K562 (cell line): ENCODE measurements around the gene OLFM3. TPM values are rescaled to one million over a fixed set of nuclear protein-coding genes. Genes with fewer than 3 reads are reported as not detected.

Source experiments
- ATAC-seq: fragments of 200-7000 bp; cut with Tn5 transposase; 3 replicates; pipeline ENCODE4 v1.9.1; 2020; ENCODE audit warnings: moderate library complexity
- BruUV-seq: library from RNA; stranded (reverse); fragments of 400-500 nt; replicated peaks from 2 replicates; lab custom pipeline; 2021; lab: Mats Ljungman, UMichigan
- CTCF ChIA-PET: fragments of 300-600 bp; formaldehyde crosslinking; extraction: SDS; loops from one replicate; lab custom pipeline; 2021; ENCODE audit warnings: low intra/inter-chr PET ratio; lab: Yijun Ruan, JAX
- POLR2A ChIA-PET: fragments of 300-600, 350-650 bp; sonication (Branson Sonifier 250); formaldehyde crosslinking; extraction: SDS; loops from one replicate; lab custom pipeline; 2021; ENCODE audit warnings: antibody characterized with exemption, inconsistent platforms; lab: Yijun Ruan, JAX
- DNase-seq, 4 experiments: peaks; one replicate each; pipeline versions ENCODE4 v3.0.0 to v3.0.0-alpha.2; 2011 to 2018; ENCODE audit warnings: low spot score in 3 of 4, mixed read lengths in 3 of 4; ENCODE audit errors: extremely low read depth in 1 of 4
- FAIRE-seq: peaks from 2 replicates; lab custom pipeline; 2011; peaks lifted over from hg19 to GRCh38; lab: Jason Lieb, UNC
- H2AFZ ChIP-seq: 2 replicates; pipeline ENCODE4 v1.6.0; 2011; ENCODE audit warnings: low read depth, low read length, control low read depth, inconsistent platforms
- H3K27ac ChIP-seq: fragments of 200-600 bp; 3 replicates; pipeline ENCODE4 v1.8.0; 2011; ENCODE audit warnings: low read depth, mild to moderate bottlenecking, control low read depth, inconsistent platforms, low read length, moderate library complexity, mixed read lengths; ENCODE audit errors: extremely low read depth
- H3K27me3 ChIP-seq, 2 experiments: fragments of 300-600 bp in 1 of 2; 2 replicates in 1 of 2; 3 replicates in 1 of 2; pipeline versions ENCODE4 v1.6.0 to v1.8.0; 2011; ENCODE audit warnings: inconsistent platforms in 2 of 2, low read length in 2 of 2, mild to moderate bottlenecking in 1 of 2, mixed read lengths in 1 of 2, moderate library complexity in 1 of 2; ENCODE audit not compliant: control insufficient read depth in 2 of 2, insufficient read depth in 2 of 2
- H3K36me3 ChIP-seq: fragments of 300-600 bp; 3 replicates; pipeline ENCODE4 v1.8.0; 2011; ENCODE audit warnings: mild to moderate bottlenecking, low read length, inconsistent platforms; ENCODE audit not compliant: control insufficient read depth, insufficient read depth
- H3K4me1 ChIP-seq, 2 experiments: fragments of 200-600 bp in 1 of 2; replicated peaks in 1 of 2; 2 replicates in 1 of 2; 3 replicates in 1 of 2; pipeline versions ENCODE4 v1.5.1 to v1.8.0; 2011; ENCODE audit warnings: inconsistent platforms in 2 of 2, low read length in 2 of 2, mild to moderate bottlenecking in 1 of 2, mixed read lengths in 1 of 2, moderate library complexity in 1 of 2; ENCODE audit not compliant: control insufficient read depth in 2 of 2, insufficient read depth in 2 of 2
- H3K4me2 ChIP-seq: 2 replicates; pipeline ENCODE4 v1.6.1; 2011; ENCODE audit warnings: low read length, control low read depth, inconsistent platforms, mixed read lengths; ENCODE audit not compliant: insufficient read depth
- H3K4me3 ChIP-seq: fragments of 200-600 bp; sonication (generic), shearing (Covaris generic); 2 replicates; pipeline ENCODE4 v1.5.1; 2016; ENCODE audit warnings: control low read depth, inconsistent platforms
- H3K79me2 ChIP-seq: fragments of 200-600 bp; 3 replicates; pipeline ENCODE4 v1.8.0; 2011; ENCODE audit warnings: low read length, inconsistent platforms; ENCODE audit not compliant: control insufficient read depth, insufficient read depth
- H3K9ac ChIP-seq, 2 experiments: 2 replicates each; pipeline versions ENCODE4 v1.6.0 to v1.6.1; 2011; ENCODE audit warnings: low read depth in 2 of 2, low read length in 2 of 2, control low read depth in 1 of 2, inconsistent platforms in 1 of 2, mild to moderate bottlenecking in 1 of 2, mixed read lengths in 1 of 2; ENCODE audit not compliant: insufficient read depth in 1 of 2
- H3K9me1 ChIP-seq: one replicate; pipeline ENCODE4 v1.6.0; 2011; ENCODE audit warnings: inconsistent platforms, mild to moderate bottlenecking, low read length, moderate library complexity; ENCODE audit not compliant: control insufficient read depth, insufficient read depth
- H3K9me3 ChIP-seq: replicated peaks from 2 replicates; pipeline ENCODE4 v1.5.1; 2011; ENCODE audit warnings: low read depth, low read length, inconsistent platforms; ENCODE audit not compliant: control insufficient read depth, insufficient read depth
- H4K20me1 ChIP-seq: replicated peaks from 2 replicates; pipeline ENCODE4 v1.6.1; 2011; ENCODE audit warnings: low read length, inconsistent platforms, mixed read lengths; ENCODE audit not compliant: control insufficient read depth, insufficient read depth
- DMBX1 ChIP-seq: fragments of 250-450 bp; sonication (Bioruptor Pico); IDR thresholded peaks from 2 replicates; pipeline ENCODE4 v1.8.0; 2022; ENCODE audit warnings: inconsistent platforms, mild to moderate bottlenecking, moderate library complexity, borderline replicate concordance
- FOXO4 ChIP-seq: fragments of 450-650 bp; formaldehyde crosslinking; IDR thresholded peaks from 2 replicates; pipeline ENCODE4 v1.4.0; 2020; ENCODE audit warnings: mild to moderate bottlenecking, moderate library complexity
- GATAD2B ChIP-seq: fragments of 450-650 bp; IDR thresholded peaks from 2 replicates; pipeline ENCODE4 v1.6.1; 2017; ENCODE audit warnings: mild to moderate bottlenecking, borderline replicate concordance
- LCOR ChIP-seq: sonication (generic); formaldehyde crosslinking; IDR thresholded peaks from 2 replicates; pipeline ENCODE4 v1.8.0; 2022; ENCODE audit warnings: mild to moderate bottlenecking, missing genetic modification reagents
- NCOR1 ChIP-seq: fragments of 450-650 bp; IDR thresholded peaks from 2 replicates; pipeline ENCODE4 v1.6.1; 2016; ENCODE audit warnings: mild to moderate bottlenecking, moderate library complexity
- POLR2G ChIP-seq: fragments of 200-400 bp; formaldehyde crosslinking; IDR thresholded peaks from 2 replicates; pipeline ENCODE4 v1.6.1; 2017; ENCODE audit warnings: low read depth, mild to moderate bottlenecking, antibody characterized with exemption, low read length, moderate library complexity
- PRPF4 ChIP-seq: fragments of 200-400 bp; formaldehyde crosslinking; IDR thresholded peaks from one replicate; pipeline ENCODE4 v1.6.1; 2017; ENCODE audit warnings: low read length, low read depth, mild to moderate bottlenecking; ENCODE audit not compliant: insufficient read depth, poor library complexity, severe bottlenecking
- RFX7 ChIP-seq: fragments of 250-450 bp; sonication (Bioruptor Pico); IDR thresholded peaks from 2 replicates; pipeline ENCODE4 v1.5.1; 2021; ENCODE audit warnings: mild to moderate bottlenecking
- SMARCB1 ChIP-seq: IDR thresholded peaks from 2 replicates; pipeline ENCODE4 v1.6.1; 2011; ENCODE audit warnings: improper control_type of control experiment, low read depth; ENCODE audit not compliant: insufficient read length
- TBP ChIP-seq: optimal IDR thresholded peaks from 2 replicates; pipeline ENCODE3; 2011; ENCODE audit warnings: low read depth, low read length, improper control_type of control experiment
- ZBTB1 ChIP-seq: sonication (generic); formaldehyde crosslinking; IDR thresholded peaks from 2 replicates; pipeline ENCODE4 v1.8.1; 2023; ENCODE audit warnings: missing genetic modification reagents, low read depth, mild to moderate bottlenecking, borderline replicate concordance
- ZFPM2 ChIP-seq: fragments of 250-450 bp; sonication (Bioruptor Pico); IDR thresholded peaks from 2 replicates; pipeline ENCODE4 v1.5.1; 2022; ENCODE audit warnings: mild to moderate bottlenecking
- ZKSCAN1 ChIP-seq: fragments of 150-350 bp; IDR thresholded peaks from 2 replicates; pipeline ENCODE4 v1.6.1; 2016; ENCODE audit warnings: low read depth, low read length
- ZNF668 ChIP-seq: fragments of 250-450 bp; sonication (Bioruptor Pico); IDR thresholded peaks from 2 replicates; pipeline ENCODE4 v1.8.0; 2022; ENCODE audit warnings: mild to moderate bottlenecking, inconsistent platforms
- ZNF696 ChIP-seq: fragments of 250-450 bp; sonication (Bioruptor Pico); conservative IDR thresholded peaks from 2 replicates; pipeline ENCODE4 v1.4.0; 2020; ENCODE audit warnings: mild to moderate bottlenecking, moderate library complexity
- in situ Hi-C: fragments of 300-500 bp; cut with MboI; formaldehyde crosslinking; loops from 4 replicates; pipeline ENCODE4 v1.15.0; 2018; ENCODE audit warnings: inconsistent platforms, mixed read lengths
- intact Hi-C: fragments of 100-400 bp; cut with micrococcal nuclease; formaldehyde crosslinking; loops from 2 replicates; pipeline ENCODE4 v1.14.2; 2022
- polyA plus RNA-seq, 8 experiments: library from polyadenylated mRNA; depleted of rRNA in 4 of 8; stranded (reverse) in 5 of 8; unstranded in 3 of 8; fragments of >200 nt; fragmentation: Nextera tagmentation in 2 of 8; fragmentation: Illumina TruSeq in 1 of 8; extraction: Ambion mirVana in 2 of 8; extraction: Trizol in 1 of 8; gene quantifications; 2 replicates each; pipeline versions ENCODE4 v1.2.1 to v1.2.3, GENCODE V29; 2011 to 2014; ENCODE audit warnings: inconsistent platforms in 1 of 8, missing spikeins in 1 of 8
- total RNA-seq, 7 experiments: library from RNA; depleted of rRNA in 6 of 7; stranded (reverse); fragments of >200 nt in 6 of 7; fragmentation: Illumina TruSeq in 2 of 7; extraction: Trizol in 2 of 7; gene quantifications; 2 replicates each; pipeline versions ENCODE4 v1.2.1 to v1.2.3, GENCODE V29; 2011 to 2021; ENCODE audit warnings: low replicate concordance in 1 of 7

Gene OLFM3
- total and polyA plus RNA-seq, 9 of the 15 experiments (the other 6 are each of a cell fraction or from before 2014, with no cell fraction given) = 0.07 TPM; not detected in 8

GRCh38 chr1:101908980-101909379 lies 87.7 kb downstream of the OLFM3 start:
- H3K9me1 ChIP-seq = no peaks in the 10 kb centered on the region
- in situ Hi-C loops (no loop called here), intact Hi-C loops (no loop called here)
- no peak overlapping the region for H3K9ac ChIP-seq
- H3K4me1 ChIP-seq = no peaks in the 10 kb centered on the region
- CTCF ChIA-PET = no interaction called here
- no peaks in the 10 kb centered on the region for H3K9me3 ChIP-seq
- no peak for FAIRE-seq
- no peaks in the 10 kb centered on the region for H3K36me3 ChIP-seq
- no peaks in the 10 kb centered on the region for H4K20me1 ChIP-seq
- no peak for ATAC-seq
- no peak overlapping the region for H3K4me3 ChIP-seq
- no peak overlapping the region for H3K27ac ChIP-seq
- POLR2A ChIA-PET = no interaction called here
- no peaks in the 10 kb centered on the region for H3K79me2 ChIP-seq
- H3K27me3 ChIP-seq = no peaks in the 10 kb centered on the region
- H2AFZ ChIP-seq = no peak overlapping the region
- no peak overlapping the region for H3K4me2 ChIP-seq
- DNase-seq = no peak
- BruUV-seq = no TSS peak
- TF ChIP-seq ZNF696 (CRISPR knock-in tag) = no peak
- no peak for TF ChIP-seq NCOR1
- TF ChIP-seq POLR2G = no peak
- no peak for TF ChIP-seq FOXO4 (CRISPR knock-in tag)
- TF ChIP-seq RFX7 (CRISPR knock-in tag) = no peak
- no peak for TF ChIP-seq SMARCB1
- TF ChIP-seq GATAD2B = no peak
- TF ChIP-seq ZBTB1 (CRISPR knock-in tag) = no peak
- TF ChIP-seq PRPF4 = no peak
- TF ChIP-seq TBP = no peak
- TF ChIP-seq ZNF668 (CRISPR knock-in tag) = no peak
- TF ChIP-seq LCOR = no peak
- no peak for TF ChIP-seq ZKSCAN1
- TF ChIP-seq DMBX1 (CRISPR knock-in tag) = no peak
- no peak for TF ChIP-seq ZFPM2 (CRISPR knock-in tag)
